GM12891 (cell line): Measurements from ENCODE around the gene SEMA5A.

Experiments used
- POLR2A ChIP-seq: IDR thresholded peaks from 2 replicates; pipeline ENCODE4 v1.6.1; 2011; ENCODE audit warnings: low read depth, low read length, control low read depth
- POLR2AphosphoS5 ChIP-seq: IDR thresholded peaks from 2 replicates; pipeline ENCODE4 v1.6.1; 2011; ENCODE audit warnings: low read depth, low read length, control low read depth
- TAF1 ChIP-seq: IDR thresholded peaks from 2 replicates; pipeline ENCODE4 v1.6.1; 2011; ENCODE audit warnings: low read depth, low read length, control low read depth

GRCh38 chr5:9342161-9342787 is 203.6 kb downstream of the SEMA5A start:
- TF ChIP-seq POLR2A = no peak
- TF ChIP-seq POLR2AphosphoS5 = no peak
- no peak for TF ChIP-seq TAF1
